Fibroblast of mammary gland (primary cell): ENCODE measurements around the gene RIPOR2.
"Not testable (repeated sequence)": the region's sequence is repeated elsewhere in the genome, so short reads cannot be mapped to it uniquely, and the experiment has no call there.

Experiments
- DNase-seq: peaks from one replicate; pipeline ENCODE4 v3.0.0-alpha.2; 2010; ENCODE audit warnings: low read depth
- H3K4me3 ChIP-seq: 2 replicates; pipeline ENCODE4 v1.5.1; 2011; ENCODE audit warnings: low read depth, mild to moderate bottlenecking, low read length, moderate library complexity; ENCODE audit not compliant: control insufficient read depth
- CTCF ChIP-seq: conservative IDR thresholded peaks from 2 replicates; pipeline ENCODE4 v1.5.1; 2011; ENCODE audit warnings: low read depth, low read length, inconsistent platforms; ENCODE audit not compliant: control insufficient read depth, insufficient read depth

RIPOR2 gene

GRCh38 chr6:24922170-24922569 lies 13.6 kb downstream of the RIPOR2 start:
- no peak for TF ChIP-seq CTCF
- DNase-seq, result no peak
- H3K4me3 ChIP-seq, result no peak overlapping the region

- no peak for DNase-seq
- TF ChIP-seq CTCF, result no peak
- no peak overlapping the region for H3K4me3 ChIP-seq
These were observed 15.6 kb downstream of the RIPOR2 start for GRCh38 chr6:24920136-24920535.

GRCh38 chr6:24919056-24919892 lies 16.5 kb downstream of the RIPOR2 start:
- TF ChIP-seq CTCF, result no peak
- H3K4me3 ChIP-seq, result no peak overlapping the region

GRCh38 chr6:24918641-24919055 lies 17.1 kb downstream of the RIPOR2 start:
- H3K4me3 ChIP-seq, result no peak overlapping the region
- no peak for DNase-seq
- no peak for TF ChIP-seq CTCF

More at GRCh38 chr6:24919056-24919892, 16.5 kb downstream of the RIPOR2 start:
- no peak for DNase-seq

- no peak overlapping the region for H3K4me3 ChIP-seq
- TF ChIP-seq CTCF, result no peak
- no peak for DNase-seq
These were observed 19.3 kb downstream of the RIPOR2 start for GRCh38 chr6:24916496-24916895.

GRCh38 chr6:24915641-24916040 lies 20.1 kb downstream of the RIPOR2 start:
- DNase-seq, result no peak
- TF ChIP-seq CTCF, result no peak
- no peak overlapping the region for H3K4me3 ChIP-seq

GRCh38 chr6:24914082-24914481 lies 21.7 kb downstream of the RIPOR2 start:
- H3K4me3 ChIP-seq, DNase-seq: not testable (repeated sequence)
